H1 (cell line): Measurements from ENCODE around the gene APBB3.

Experiments used
- EP300 ChIP-seq, 2 experiments: IDR thresholded peaks; 1 replicate in 1 of 2; 2 replicates in 1 of 2; pipeline ENCODE4 v1.6.1; 2011 to 2012; ENCODE audit warnings: low read depth in 2 of 2, low read length in 2 of 2, mild to moderate bottlenecking in 2 of 2, borderline replicate concordance in 1 of 2, inconsistent platforms in 1 of 2, moderate library complexity in 1 of 2
- EZH2 ChIP-seq: fragments of 200-600 bp; sonication (generic); IDR thresholded peaks from 2 replicates; pipeline ENCODE4 v1.7.1; 2012; ENCODE audit warnings: low read depth, mild to moderate bottlenecking, moderate library complexity, low read length, inconsistent platforms; ENCODE audit not compliant: severe bottlenecking
- HDAC2 ChIP-seq, 2 experiments: fragments of 300-600 bp in 1 of 2; sonication (generic) in 1 of 2; IDR thresholded peaks; 2 replicates each; pipeline ENCODE4 v1.6.1; 2011 to 2012; ENCODE audit warnings: low read depth in 2 of 2, low read length in 2 of 2, mild to moderate bottlenecking in 2 of 2, moderate library complexity in 2 of 2, borderline replicate concordance in 1 of 2, inconsistent platforms in 1 of 2
- MAX ChIP-seq: IDR thresholded peaks from 2 replicates; pipeline ENCODE4 v1.6.1; 2012; ENCODE audit warnings: inconsistent platforms
- POLR2A ChIP-seq, 2 experiments: IDR thresholded peaks; 1 replicate in 1 of 2; 2 replicates in 1 of 2; pipeline ENCODE4 v1.6.1; 2011; ENCODE audit warnings: low read depth in 2 of 2, low read length in 2 of 2, mild to moderate bottlenecking in 2 of 2; ENCODE audit errors: control extremely low read depth in 1 of 2
- POLR2AphosphoS5 ChIP-seq: IDR thresholded peaks from 2 replicates; pipeline ENCODE4 v1.6.1; 2011; ENCODE audit warnings: low read depth, low read length
- SIN3A ChIP-seq, 2 experiments: IDR thresholded peaks in 1 of 2; conservative IDR thresholded peaks in 1 of 2; 2 replicates each; pipeline ENCODE4 v1.6.1; 2011 to 2012; ENCODE audit warnings: low read length in 2 of 2, improper control_type of control experiment in 1 of 2, low read depth in 1 of 2, mild to moderate bottlenecking in 1 of 2
- SP1 ChIP-seq: IDR thresholded peaks from 2 replicates; pipeline ENCODE4 v1.6.1; 2011; ENCODE audit warnings: low read depth, low read length
- TBP ChIP-seq: IDR thresholded peaks from 2 replicates; pipeline ENCODE4 v1.6.1; 2011; ENCODE audit warnings: low read depth, low read length, improper control_type of control experiment
- ZNF274 ChIP-seq: IDR thresholded peaks from 2 replicates; pipeline ENCODE4 v1.7.0; 2012; ENCODE audit warnings: low read length, borderline replicate concordance; ENCODE audit errors: extremely low read depth
- TF ChIP-seq, protein P1 (sequence below), 3 experiments: IDR thresholded peaks; 1 replicate in 2 of 3; 2 replicates in 1 of 3; pipeline versions ENCODE4 v1.5.1 to v1.6.1; 2011; ENCODE audit warnings: low read length in 3 of 3, mild to moderate bottlenecking in 3 of 3, inconsistent platforms in 2 of 3, low read depth in 1 of 3, moderate library complexity in 1 of 3; ENCODE audit not compliant: insufficient read depth in 1 of 3; ENCODE audit errors: control extremely low read depth in 1 of 3
- TF ChIP-seq, protein P2 (sequence below): IDR thresholded peaks from 2 replicates; pipeline ENCODE4 v1.6.1; 2011; ENCODE audit warnings: low read depth, mild to moderate bottlenecking, low read length; ENCODE audit not compliant: insufficient read depth

DNA sequence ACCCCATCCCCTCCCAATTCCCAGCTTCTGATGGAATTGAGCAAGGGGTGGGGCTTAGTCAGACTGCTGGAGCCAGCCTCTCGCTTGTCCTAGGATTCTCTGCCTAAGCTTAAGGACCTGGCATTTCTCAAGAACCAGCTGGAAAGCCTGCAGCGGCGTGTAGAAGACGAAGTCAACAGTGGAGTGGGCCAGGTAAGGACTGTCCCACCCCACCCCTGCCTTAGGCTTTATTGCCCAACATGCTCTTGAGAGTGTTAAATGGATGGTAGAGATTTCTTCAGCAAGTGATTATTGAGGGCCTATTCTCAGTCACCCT, 1.3 kb upstream of the APBB3 start:
- TF ChIP-seq SIN3A (conservative IDR thresholded peaks at IDR 0.05 in 1 of 2, IDR thresholded peaks at IDR 0.05 in 1 of 2; ENCODE audit: low read depth in 1 of 2, low read length in 2 of 2) (no peak), POLR2AphosphoS5 (no peak), HDAC2 (IDR thresholded peaks at IDR 0.05; ENCODE audit: borderline replicate concordance in 1 of 2, low read depth in 2 of 2, low read length in 2 of 2) (no peak), TBP (no peak), MAX (no peak), SP1 (no peak), EP300 (IDR thresholded peaks at IDR 0.05; ENCODE audit: borderline replicate concordance in 1 of 2, low read depth in 2 of 2, low read length in 2 of 2) (no peak), ZNF274 (no peak), POLR2A (IDR thresholded peaks at IDR 0.05; ENCODE audit: control extremely low read depth in 1 of 2, low read depth in 2 of 2, low read length in 2 of 2) (no peak), EZH2 (no peak)
- TF ChIP-seq, protein P1, sequence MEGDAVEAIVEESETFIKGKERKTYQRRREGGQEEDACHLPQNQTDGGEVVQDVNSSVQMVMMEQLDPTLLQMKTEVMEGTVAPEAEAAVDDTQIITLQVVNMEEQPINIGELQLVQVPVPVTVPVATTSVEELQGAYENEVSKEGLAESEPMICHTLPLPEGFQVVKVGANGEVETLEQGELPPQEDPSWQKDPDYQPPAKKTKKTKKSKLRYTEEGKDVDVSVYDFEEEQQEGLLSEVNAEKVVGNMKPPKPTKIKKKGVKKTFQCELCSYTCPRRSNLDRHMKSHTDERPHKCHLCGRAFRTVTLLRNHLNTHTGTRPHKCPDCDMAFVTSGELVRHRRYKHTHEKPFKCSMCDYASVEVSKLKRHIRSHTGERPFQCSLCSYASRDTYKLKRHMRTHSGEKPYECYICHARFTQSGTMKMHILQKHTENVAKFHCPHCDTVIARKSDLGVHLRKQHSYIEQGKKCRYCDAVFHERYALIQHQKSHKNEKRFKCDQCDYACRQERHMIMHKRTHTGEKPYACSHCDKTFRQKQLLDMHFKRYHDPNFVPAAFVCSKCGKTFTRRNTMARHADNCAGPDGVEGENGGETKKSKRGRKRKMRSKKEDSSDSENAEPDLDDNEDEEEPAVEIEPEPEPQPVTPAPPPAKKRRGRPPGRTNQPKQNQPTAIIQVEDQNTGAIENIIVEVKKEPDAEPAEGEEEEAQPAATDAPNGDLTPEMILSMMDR (IDR thresholded peaks at IDR 0.05; ENCODE audit: control extremely low read depth in 1 of 3, insufficient read depth in 1 of 3, low read depth in 1 of 3, low read length in 3 of 3) = no peak
- TF ChIP-seq, protein P2, sequence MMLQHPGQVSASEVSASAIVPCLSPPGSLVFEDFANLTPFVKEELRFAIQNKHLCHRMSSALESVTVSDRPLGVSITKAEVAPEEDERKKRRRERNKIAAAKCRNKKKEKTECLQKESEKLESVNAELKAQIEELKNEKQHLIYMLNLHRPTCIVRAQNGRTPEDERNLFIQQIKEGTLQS = no peak
